H1 (cell line): ENCODE results near the gene KCTD10. TPM values are rescaled to one million over a fixed set of nuclear protein-coding genes. Genes with fewer than 3 reads are reported as not detected.

ENCODE experiments used
- RFX5 ChIP-seq: IDR thresholded peaks from 2 replicates; pipeline ENCODE4 v1.6.1; 2011; ENCODE audit warnings: low read depth, low read length, improper control_type of control experiment, borderline replicate concordance
- polyA plus RNA-seq, 7 experiments: library from polyadenylated mRNA; depleted of rRNA in 3 of 7; stranded (reverse) in 5 of 7; unstranded in 2 of 7; fragments of >200 nt in 5 of 7; fragments of 200-250 nt in 2 of 7; gene quantifications; 1 replicate in 5 of 7; 2 replicates in 1 of 7; 4 replicates in 1 of 7; pipeline versions ENCODE4 v1.2.1 to v1.2.3, GENCODE V29; 2011 to 2013; ENCODE audit warnings: missing spikeins in 2 of 7, mixed read lengths in 2 of 7
- total RNA-seq: library from RNA; stranded (reverse); fragmentation: NEBNext Ultra II Directional; extraction: Animal tissue kit (Norgen Biotek cat#: 25700); gene quantifications from 2 replicates; pipeline ENCODE4 v1.2.1, GENCODE V29; 2021

The KCTD10 gene
- total and polyA plus RNA-seq, 2 of the 8 experiments (the other 6 are each of a cell fraction or from before 2014, with no cell fraction given), result 45.3 to 52.4 TPM

DNA sequence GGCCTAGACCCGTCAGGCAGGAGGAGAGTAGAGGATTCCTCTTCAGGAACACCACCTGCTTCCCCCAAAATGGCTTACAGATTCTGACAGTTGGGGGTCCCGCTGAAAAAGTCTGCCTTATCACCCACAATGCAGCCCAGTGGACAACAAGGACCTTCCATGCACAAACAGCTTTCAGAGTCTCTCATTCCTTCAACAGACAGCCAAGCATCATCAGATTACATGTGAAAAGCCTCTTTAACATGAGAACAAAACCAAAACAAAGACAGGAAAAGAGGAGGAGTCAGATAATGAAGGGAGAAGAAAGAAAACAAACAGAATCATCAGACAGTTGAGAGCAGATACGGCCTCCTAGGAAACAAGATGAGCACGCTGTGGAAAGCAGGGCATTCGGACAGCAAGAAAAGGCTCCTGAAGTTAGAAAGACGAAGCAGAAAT, 18.3 kb downstream of the KCTD10 start (continued):
- TF ChIP-seq RFX5, result no peak
